IPS-18c (cell line): ENCODE measurements around the gene HYAL3.

Experiments
- H3K4me3 ChIP-seq: 2 replicates; pipeline ENCODE4 v1.7.0; 2013; ENCODE audit warnings: low read depth, mild to moderate bottlenecking, low read length, moderate library complexity; ENCODE audit not compliant: insufficient read depth
- H3K9me3 ChIP-seq: one replicate; pipeline ENCODE4 v1.6.1; 2013; ENCODE audit warnings: mild to moderate bottlenecking, low read length, moderate library complexity; ENCODE audit not compliant: control insufficient read depth, insufficient read depth

The HYAL3 gene

GRCh38 chr3:50298836-50299637, at the start of gene HYAL3, which contains the start of gene NAA80:
TSS of gene HYAL3 (minus strand) at chr3:50299405. CDS start at chr3:50295602, 3,803 bp downstream.
TSS of gene NAA80 (minus strand) at chr3:50299405. CDS start at chr3:50297463, 1,942 bp downstream.
- Histone ChIP-seq H3K9me3 (no peaks in the 10 kb centered on the region), H3K4me3 (peak within 1 kb of the TSS; percentile 96)

GRCh38 chr3:50347187-50347813, 48.1 kb upstream of the HYAL3 start:
- no peaks in the 10 kb centered on the region for H3K9me3 ChIP-seq
- H3K4me3 ChIP-seq, result no peak overlapping the region

GRCh38 chr3:50345586-50346234, 46.5 kb upstream of the HYAL3 start, which contains the start of gene ZMYND10:
TSS of gene ZMYND10 (minus strand) at chr3:50345732. CDS start at chr3:50345579, 153 bp downstream.
- no peaks in the 10 kb centered on the region for H3K9me3 ChIP-seq
- peak within 1 kb of the TSS; percentile 38 for H3K4me3 ChIP-seq

- Histone ChIP-seq H3K9me3 (no peaks in the 10 kb centered on the region), H3K4me3 (peak overlapping the region; percentile 38; the same call in 1 of the 2 replicates)
Observed at GRCh38 chr3:50345008-50345407, 45.8 kb upstream of the HYAL3 start.

- Histone ChIP-seq H3K9me3 (no peaks in the 10 kb centered on the region), H3K4me3 (no peak overlapping the region)
Observed at GRCh38 chr3:50342813-50343633, 43.8 kb upstream of the HYAL3 start.

- Histone ChIP-seq H3K4me3 (no peak overlapping the region), H3K9me3 (no peaks in the 10 kb centered on the region)
Observed at GRCh38 chr3:50341996-50342650, 42.9 kb upstream of the HYAL3 start.

- peak overlapping the region; percentile 15; the same call in 1 of the 2 replicates for H3K4me3 ChIP-seq
Observed at GRCh38 chr3:50341537-50341936, 42.3 kb upstream of the HYAL3 start.

GRCh38 chr3:50340448-50341329, 41.5 kb upstream of the HYAL3 start, which contains the start of gene RASSF1:
TSS of gene RASSF1 (minus strand) at chr3:50340836. CDS start at chr3:50340805, 31 bp downstream.
- Histone ChIP-seq H3K4me3 (peak within 1 kb of the TSS; percentile 50), H3K9me3 (no peaks in the 10 kb centered on the region)

More at GRCh38 chr3:50341537-50341936, 42.3 kb upstream of the HYAL3 start:
- H3K9me3 ChIP-seq, result no peaks in the 10 kb centered on the region

GRCh38 chr3:50340147-50340447, 40.9 kb upstream of the HYAL3 start:
- peak overlapping the region; percentile 50 for H3K4me3 ChIP-seq
- H3K9me3 ChIP-seq, result no peaks in the 10 kb centered on the region

- no peaks in the 10 kb centered on the region for H3K9me3 ChIP-seq
- peak overlapping the region; percentile 50 for H3K4me3 ChIP-seq
Observed at GRCh38 chr3:50339485-50340146, 40.4 kb upstream of the HYAL3 start.

GRCh38 chr3:50338965-50339364, 39.8 kb upstream of the HYAL3 start:
- Histone ChIP-seq H3K9me3 (no peaks in the 10 kb centered on the region), H3K4me3 (no peak overlapping the region)

GRCh38 chr3:50337175-50337861, 38.1 kb upstream of the HYAL3 start:
- no peaks in the 10 kb centered on the region for H3K9me3 ChIP-seq
- peak overlapping the region; percentile 83 for H3K4me3 ChIP-seq

- H3K4me3 ChIP-seq, result peak overlapping the region; percentile 83
- no peaks in the 10 kb centered on the region for H3K9me3 ChIP-seq
Observed at GRCh38 chr3:50336452-50337174, 37.4 kb upstream of the HYAL3 start.

- H3K9me3 ChIP-seq, result no peaks in the 10 kb centered on the region
- H3K4me3 ChIP-seq, result no peak overlapping the region; the same call in 1 of the 2 replicates
Observed at GRCh38 chr3:50334339-50335075, 35.3 kb upstream of the HYAL3 start.
